GM12865 (cell line): ENCODE measurements around the gene ZNF521.

Experiments used
- DNase-seq: peaks from one replicate; pipeline ENCODE4 v3.0.0; 2010; ENCODE audit warnings: low read depth
- H3K4me3 ChIP-seq: 2 replicates; pipeline ENCODE4 v1.5.1; 2011; ENCODE audit warnings: mild to moderate bottlenecking, low read depth, low read length, control low read depth
- CTCF ChIP-seq: IDR thresholded peaks from 2 replicates; pipeline ENCODE4 v1.5.1; 2011; ENCODE audit warnings: low read length, control low read depth, low read depth, inconsistent platforms; ENCODE audit not compliant: insufficient read depth; ENCODE audit errors: missing control alignments

ZNF521 gene

GRCh38 chr18:25244924-25245698 is 106.9 kb downstream of the ZNF521 start:
- no peak for DNase-seq
- H3K4me3 ChIP-seq, result no peak overlapping the region
- no peak for TF ChIP-seq CTCF

GRCh38 chr18:25244170-25244569 is 107.8 kb downstream of the ZNF521 start:
- TF ChIP-seq CTCF, result no peak
- H3K4me3 ChIP-seq, result no peak overlapping the region
- no peak for DNase-seq

- no peak for TF ChIP-seq CTCF
- DNase-seq, result no peak
- H3K4me3 ChIP-seq, result no peak overlapping the region
Observed at GRCh38 chr18:25243754-25244153, 108.2 kb downstream of the ZNF521 start.

- no peak for DNase-seq
- no peak overlapping the region for H3K4me3 ChIP-seq
- no peak for TF ChIP-seq CTCF
Observed at GRCh38 chr18:25243257-25243656, 108.7 kb downstream of the ZNF521 start.

GRCh38 chr18:25240420-25240770 is 111.6 kb downstream of the ZNF521 start:
- TF ChIP-seq CTCF, result no peak

GRCh38 chr18:25239581-25240419 is 112.2 kb downstream of the ZNF521 start:
- no peak overlapping the region for H3K4me3 ChIP-seq
- DNase-seq, result no peak
- no peak for TF ChIP-seq CTCF

More at GRCh38 chr18:25240420-25240770, 111.6 kb downstream of the ZNF521 start:
- H3K4me3 ChIP-seq, result no peak overlapping the region
- no peak for DNase-seq

GRCh38 chr18:25239151-25239550 is 112.8 kb downstream of the ZNF521 start:
- H3K4me3 ChIP-seq, result no peak overlapping the region
- no peak for TF ChIP-seq CTCF

More at GRCh38 chr18:25239151-25239550, 112.8 kb downstream of the ZNF521 start:
- no peak for DNase-seq
